SW480 (cell line): ENCODE measurements around the gene SMAP2.

Experiments used
- DNase-seq: peaks from one replicate; pipeline ENCODE4 v3.0.0-alpha.2; 2016; ENCODE audit warnings: low spot score

Gene SMAP2

DNA sequence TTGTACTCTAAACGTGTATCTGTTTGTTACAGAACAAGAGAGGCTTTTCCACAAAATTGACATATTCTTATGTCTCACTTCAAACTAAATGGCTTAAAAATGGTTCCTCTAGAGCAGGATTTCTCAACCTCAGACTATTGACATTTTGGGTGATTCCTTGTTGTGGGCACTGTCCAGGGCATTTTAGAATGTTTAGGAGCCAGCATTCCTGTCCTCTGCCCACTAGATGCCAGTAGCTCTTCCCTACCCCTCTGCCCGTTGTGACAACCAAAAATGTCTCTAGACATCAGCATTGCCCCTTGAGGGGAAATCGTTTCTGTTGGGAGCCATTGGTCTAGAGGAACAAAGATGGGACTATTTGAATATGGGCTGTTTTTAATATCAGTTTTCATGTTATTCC, 17.3 kb downstream of the SMAP2 start:
- DNase-seq: no peak

DNA sequence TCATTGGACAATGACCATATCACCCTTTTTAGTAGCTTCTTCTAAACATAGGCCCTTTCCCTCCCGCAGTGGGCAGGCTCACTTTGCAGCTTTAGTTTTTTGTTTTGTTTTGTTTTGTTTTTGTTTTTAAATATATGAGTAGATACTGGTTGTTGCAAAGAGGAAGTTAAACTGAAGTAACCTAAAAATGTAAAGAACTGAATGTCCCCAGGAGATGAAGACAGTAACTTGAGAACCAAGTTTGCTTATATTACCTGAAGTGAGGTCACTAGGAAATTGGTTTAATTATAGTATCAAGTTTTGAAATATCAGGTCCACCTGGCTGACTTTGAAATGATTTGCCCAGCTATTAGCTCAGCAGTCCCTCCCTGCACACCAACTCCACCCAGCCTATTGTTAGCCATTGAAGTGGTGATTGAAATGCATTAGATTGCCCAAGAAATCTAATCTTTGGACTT, 18.2 kb downstream of the SMAP2 start:
- no peak for DNase-seq

DNA sequence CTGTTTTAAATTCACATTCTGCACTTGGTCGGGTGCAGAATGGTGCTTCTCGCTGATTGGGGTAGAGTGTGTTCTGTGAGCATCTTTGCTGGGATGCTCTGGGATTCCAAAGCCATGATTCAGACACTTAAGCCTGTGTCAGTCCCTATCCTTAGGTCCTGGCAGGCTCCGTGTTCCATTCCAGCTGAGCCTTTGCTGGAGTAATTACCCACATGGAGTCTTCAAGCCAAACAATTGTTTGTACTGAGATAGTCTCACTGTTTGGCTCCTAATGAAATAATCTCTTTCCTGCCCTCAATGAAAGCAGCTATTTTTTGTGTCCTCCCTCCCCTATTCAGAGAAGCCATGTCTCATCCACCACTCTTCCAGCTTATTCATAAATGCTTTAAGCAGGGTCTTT, 18.7 kb downstream of the SMAP2 start:
- DNase-seq: no peak

DNA sequence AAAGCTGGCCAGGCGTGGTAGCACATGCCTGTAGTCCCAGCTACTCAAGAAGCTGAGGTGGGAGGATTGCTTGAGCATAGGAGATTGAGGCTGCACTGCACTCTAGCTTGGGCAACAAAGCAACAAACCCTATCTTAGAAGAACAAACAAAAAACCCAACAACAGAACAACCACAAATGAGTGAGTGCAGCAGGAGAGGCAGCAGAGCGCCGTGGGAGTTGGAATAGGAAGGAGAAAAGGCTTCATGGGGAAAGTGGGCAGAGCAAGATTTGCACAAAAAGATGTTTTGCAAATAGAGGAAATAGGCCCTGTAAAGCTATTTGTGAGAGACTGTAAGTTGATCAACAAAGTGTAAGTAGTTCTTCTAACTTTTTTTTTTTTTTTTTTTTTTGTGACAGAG, 19.6 kb downstream of the SMAP2 start:
- no peak for DNase-seq

DNA sequence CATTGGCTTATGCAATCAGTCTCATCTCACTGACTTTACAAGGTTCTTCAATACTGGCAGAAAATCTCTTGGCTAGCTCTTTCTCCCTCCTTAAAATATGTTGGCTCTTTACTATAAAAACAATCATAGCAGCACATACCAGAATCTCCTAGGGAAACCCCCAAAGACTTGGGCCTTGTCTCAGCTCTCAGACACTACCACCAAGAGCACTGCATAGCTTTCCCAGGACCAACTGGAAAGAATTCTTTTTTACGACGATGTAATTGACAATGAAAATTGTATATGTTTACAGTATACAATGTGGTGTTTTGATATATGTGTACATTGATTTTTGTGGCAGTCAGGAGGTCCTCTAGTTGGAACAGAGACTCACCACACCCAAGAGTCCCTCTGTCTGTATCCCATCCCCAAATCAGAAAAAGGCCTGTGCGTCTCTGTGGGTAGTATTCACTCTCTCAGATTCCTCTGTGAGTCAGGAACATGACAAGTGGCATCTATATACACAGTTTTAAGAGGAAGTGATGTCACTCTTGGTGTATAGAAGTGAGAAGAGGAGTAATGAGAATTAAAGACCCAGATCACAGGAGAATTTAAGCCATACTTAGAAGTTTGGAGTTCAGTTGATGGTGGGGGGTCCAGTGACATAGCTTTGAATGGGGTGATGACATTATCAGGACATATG, 21.1 kb downstream of the SMAP2 start:
- no peak for DNase-seq

DNA sequence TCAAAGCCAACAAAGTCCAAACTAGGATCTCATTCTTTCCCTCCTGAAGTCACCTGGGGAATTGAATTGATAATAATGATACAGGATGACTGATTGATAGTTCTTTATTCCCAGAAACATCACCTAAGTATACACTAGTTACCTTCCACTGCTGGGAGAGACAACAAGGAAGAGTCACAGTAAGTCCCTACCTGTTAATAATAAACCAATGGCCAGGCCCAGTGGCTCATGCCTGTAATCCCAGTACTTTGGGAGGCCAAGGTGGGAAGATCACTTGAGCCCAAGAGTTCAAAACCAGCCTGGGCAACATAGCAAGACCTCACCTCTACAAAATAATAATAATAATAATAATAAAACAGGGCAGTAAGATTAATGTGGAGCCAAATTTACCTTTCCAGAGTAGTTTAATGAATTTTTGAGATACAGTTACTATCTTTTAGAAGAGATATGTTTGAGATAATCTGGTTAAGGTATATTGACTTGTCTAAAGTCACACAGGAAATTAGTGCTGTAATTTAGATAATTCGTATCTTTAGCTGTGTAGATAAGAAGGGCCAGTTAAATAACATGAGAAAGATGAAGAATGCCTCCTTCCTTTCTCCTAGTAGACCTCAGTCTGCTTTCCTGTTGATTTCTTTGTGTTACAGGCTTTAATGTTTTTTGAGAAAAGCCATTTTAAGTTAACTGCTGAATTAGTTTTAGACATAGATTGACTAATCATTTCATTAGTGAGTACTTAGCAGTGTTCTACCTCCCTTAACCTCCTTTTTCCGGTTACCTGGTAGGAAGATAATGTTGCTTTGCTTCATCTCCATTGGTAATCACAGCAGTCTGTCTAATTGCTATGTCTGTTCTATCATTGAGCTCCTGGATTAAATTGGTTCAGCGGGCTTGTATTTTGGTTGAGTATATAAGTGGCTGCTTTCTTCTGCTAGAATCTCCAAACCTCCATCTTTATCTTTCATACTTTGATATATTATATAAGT, 22.0 kb downstream of the SMAP2 start:
- DNase-seq: no peak

DNA sequence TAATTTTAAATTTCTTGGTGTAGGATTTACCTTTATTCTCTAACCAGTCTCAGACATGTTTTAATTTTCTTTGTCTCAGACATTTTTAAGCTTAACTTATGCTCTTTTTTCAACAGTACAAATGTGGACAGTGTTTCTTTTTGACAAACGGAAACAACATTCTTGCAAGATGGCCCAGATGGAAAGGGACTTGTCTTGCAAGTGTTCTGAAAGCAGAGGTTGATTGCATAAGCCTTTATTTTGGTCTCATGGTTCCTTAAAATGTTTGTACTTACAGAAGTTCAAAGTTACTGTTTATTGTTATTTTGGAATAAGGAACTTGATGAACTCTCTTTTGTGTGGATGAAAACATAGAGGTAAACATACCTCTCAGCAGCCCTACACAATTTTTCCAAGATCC, 22.9 kb downstream of the SMAP2 start:
- no peak for DNase-seq

DNA sequence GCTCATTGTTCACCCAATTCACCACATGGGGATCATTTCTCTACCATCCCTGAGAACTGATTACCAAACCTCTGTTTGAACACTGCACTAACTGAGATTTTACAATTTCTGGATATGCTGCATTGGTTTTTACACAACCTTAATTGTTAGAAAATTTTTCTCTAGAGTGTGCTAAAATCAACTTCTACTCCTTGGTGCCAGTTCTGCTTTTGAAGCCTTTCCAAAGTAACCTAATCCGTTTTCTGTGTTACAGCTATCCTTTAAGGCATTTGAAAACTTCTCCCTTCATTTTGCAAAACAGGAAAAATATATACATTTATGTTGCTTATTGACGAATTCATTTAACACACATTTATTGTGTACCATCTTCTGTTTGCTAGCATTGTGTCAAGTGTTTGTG, 23.7 kb downstream of the SMAP2 start:
- DNase-seq: no peak

DNA sequence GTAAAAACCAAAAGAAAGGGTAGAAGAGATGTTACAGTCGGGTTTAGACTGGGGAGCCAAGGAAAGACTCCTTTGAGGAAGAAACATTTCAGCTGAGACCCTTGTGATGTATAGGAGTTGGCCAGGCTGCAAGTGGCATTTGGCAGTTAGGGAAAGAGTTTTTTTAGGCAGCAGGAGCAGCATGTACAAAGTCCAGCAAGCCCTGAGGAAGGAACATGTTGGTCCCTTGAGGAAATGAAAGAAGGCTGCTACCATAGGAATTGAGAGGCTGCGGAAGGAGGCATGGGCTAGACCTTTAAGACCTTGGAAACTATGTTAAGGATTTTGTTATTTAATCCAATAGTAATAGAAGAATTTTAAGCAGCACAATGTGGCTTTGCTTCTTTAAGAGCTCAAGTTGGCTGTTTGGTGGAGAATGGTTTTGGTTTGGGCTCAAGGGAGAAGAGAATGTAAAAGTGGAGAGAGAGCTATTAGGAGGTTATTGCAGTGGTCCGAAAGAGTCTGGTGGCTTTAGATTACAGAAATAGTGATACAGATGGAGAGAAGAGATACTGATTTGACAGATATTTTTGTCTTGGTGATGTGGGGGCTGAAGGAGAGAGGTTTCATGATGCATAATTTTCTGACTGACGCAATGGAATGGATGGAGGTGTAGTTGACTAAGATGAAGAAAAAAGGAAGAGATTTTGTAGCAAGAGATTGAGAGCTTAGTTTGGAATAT, 26.6 kb downstream of the SMAP2 start:
- no peak for DNase-seq

DNA sequence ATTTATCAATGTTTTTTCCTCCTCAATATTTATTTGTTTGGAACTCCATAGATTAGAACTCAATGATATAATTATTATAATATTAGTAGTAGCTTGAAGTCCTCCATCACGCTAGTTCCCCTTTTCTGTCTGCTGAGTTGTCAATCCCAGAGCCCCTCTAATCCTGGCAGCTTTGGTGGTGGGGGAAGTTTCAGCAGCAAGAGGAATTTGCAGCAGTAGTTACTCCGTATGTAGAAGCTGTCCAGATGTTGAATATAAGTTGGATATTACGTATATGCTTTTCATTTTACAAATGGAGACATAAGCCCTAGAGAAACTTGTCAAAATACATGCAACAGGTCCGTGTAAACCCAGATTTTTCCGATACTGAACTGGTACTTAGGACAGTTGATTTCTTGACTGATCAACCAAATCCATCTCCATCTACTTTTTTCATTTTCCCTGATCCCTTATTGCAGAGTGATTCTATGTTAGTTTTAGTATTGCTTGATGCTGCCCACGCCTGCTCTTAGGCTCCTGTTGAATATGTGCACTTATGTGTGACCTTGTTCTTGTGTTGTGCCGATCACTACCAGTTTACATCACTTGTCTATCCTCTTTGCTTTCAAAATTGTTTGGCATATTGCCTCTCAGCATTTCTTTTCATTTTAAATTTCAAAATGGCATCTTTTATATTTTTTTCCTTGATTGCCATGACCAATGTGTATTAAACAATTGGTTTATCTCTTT, 28.1 kb downstream of the SMAP2 start:
- DNase-seq: no peak

DNA sequence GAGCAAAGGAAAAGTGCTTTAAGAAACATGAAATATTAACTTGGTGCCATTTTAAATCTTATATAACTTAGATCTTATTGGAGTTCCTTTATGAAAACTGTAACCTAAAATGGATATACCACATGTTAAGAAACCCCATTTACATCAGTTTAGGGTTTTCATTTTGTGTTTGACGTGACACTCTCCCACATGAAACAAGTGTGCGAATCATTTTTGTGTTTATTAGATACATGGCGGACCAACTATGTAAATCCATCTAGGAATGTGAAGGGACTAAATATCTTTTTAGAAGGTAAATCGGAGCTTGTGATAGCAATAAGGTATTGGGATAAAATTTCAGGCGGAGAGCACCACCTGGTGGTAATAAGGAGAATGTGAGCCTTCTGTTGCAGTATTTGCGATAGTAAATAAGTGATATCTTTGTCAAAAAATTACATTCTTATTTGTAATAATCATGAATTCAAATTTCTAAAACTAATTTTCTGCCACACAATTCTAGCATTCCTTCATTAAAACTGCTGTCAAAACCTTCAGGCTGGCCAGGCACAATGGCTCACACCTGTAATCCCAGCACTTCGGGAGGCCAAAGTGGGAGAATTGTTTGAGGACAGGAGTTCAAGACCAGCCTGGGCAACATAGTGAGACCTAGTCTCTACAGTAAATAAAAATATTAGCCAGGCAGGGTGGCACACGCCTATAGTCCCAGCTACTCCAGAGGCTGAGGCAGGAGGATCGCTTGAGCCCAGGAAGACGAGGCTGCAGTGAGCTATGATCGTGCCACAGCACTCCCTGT, 31.3 kb downstream of the SMAP2 start:
- DNase-seq: peak; percentile 65

DNA sequence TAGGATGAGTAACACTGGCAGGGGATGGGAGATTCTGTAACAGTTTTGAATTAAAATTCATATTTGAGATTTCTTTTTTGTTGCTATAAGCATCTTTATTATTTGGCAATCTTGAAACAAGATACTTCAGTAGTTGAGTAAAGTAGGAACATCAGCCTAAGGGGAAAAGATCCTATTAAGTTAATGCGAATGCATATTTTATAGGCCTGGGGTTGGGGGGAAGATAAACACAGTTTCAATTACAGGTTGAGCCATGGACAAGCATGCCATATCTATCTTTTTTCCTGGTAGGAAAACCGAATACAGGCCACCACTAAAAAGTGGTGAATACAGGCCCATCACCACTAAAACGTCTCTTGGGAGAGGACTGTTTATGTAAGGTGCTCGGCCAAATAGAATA, 32.3 kb downstream of the SMAP2 start:
- no peak for DNase-seq

DNA sequence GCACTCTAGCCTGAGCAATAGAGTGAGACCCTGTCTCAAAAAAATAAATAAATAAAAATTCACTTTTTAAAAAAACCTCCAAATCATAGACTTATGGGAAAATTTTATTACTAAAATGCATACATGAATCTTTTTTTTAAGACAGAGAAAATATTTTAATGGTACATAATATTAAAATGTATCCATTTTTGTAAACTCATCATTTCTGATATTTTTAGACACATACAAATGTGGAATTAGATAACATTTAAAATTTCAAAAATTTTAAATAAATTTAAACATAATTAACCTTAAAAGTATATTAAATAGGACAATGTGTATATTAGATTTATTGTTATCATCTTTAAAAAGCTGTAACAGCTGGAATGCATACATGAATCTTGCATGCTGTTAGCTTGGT, 33.9 kb downstream of the SMAP2 start:
- no peak for DNase-seq

DNA sequence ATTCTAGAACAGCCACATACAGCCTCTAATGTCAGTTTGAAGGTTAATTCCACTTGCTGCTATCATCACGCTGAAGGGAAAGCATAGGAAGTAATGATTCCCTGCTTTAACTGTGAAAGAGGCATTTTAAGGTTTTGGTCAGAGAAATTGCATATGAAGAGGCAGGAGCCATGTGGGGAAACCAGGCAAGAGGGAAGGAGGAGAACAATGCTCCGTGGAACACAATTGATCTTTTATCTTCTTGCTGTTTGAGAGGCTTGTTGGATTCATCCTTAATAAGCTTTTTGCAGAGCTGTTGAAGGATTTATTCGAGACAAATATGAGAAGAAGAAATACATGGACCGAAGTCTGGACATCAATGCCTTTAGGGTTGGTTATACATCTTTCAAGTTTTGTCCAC, 35.9 kb downstream of the SMAP2 start:
- DNase-seq: no peak

DNA sequence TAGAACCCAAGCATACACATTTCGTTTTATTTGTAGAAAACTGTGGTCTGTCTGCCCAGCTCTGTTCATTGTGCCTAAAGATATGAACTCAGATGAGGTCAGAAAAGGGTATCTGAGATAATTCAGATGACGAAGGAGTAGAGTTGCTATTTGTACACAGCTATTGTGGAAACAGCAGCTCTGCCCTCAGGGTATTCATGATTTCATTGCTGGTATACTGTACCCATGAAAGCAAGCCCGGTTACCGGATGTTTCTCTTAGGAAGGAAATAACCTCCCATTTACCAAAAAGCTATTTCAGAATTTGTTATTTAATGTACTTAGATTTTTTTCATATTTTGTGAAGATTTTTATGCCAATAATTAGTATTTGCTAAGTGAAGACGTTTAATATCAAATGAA, 37.8 kb downstream of the SMAP2 start:
- DNase-seq: no peak

DNA sequence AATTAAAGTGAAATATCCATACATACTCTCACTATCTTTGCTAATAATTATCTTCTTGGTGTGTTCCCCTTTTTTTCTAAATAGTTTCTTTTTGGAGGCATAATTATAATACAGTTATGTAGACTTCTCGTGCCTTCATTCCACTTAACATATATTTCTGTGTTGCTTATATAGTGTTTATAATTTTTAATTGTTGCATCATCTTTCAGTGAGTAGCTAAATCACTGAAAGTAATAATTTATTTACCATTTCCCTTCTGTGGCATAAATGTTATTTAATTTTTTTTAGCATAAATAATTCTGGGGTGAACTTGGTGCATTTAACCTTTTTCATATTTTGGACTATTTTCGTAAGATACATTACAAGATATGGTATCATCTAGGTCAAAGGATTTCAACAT, 38.3 kb downstream of the SMAP2 start:
- no peak for DNase-seq

DNA sequence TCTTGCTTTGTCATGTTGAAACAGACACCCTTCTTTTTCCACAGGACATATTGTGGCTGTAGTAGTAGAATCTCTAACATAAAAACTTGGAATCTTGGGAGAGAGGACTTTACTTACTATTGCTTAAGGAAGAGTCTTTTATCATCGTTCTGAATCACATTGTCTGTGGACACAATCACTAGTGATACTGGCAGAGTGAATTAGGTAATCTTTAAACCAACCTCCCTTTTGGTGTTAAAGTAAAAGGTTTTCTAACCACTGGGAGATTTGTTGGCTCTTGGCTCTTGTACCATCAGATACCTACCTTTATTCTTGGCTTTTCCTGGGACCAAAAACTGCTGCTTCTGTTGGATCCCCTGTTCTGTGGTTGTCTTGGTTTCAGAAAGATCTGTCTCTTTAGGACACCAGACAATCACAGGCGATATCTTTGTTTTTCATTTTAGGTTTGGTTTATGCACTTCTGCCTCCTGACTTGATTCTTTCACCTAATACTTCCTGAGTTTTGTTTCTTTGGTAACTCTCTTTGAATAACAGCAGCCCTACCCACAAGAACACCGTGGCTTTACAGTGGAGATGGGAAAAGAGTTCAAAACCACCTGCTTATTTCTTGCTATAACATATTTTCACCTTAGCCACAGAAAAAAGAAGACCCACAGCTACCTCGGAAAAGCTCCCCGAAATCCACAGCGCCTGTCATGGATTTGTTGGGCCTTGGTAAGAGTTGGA, 40.2 kb downstream of the SMAP2 start:
- no peak for DNase-seq

DNA sequence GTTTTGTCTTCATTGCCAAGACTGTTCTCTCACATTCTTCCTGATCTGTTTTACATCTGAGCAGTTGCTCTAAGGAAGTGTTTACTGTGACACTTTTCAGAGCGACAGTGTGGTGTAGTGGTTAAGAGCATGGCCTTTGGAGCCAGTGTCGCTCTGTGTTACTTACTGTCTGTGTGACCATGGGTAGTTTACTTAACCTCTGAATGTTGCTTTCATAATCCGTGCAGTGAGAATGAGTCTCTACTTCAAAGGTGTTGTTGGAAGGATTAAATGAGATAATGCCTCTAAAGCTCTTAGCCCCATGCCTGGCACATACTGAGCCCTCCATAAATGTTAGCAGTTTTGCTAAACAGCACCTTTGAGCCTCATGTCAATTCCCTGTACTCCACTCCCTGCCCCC, 40.8 kb downstream of the SMAP2 start:
- no peak for DNase-seq

DNA sequence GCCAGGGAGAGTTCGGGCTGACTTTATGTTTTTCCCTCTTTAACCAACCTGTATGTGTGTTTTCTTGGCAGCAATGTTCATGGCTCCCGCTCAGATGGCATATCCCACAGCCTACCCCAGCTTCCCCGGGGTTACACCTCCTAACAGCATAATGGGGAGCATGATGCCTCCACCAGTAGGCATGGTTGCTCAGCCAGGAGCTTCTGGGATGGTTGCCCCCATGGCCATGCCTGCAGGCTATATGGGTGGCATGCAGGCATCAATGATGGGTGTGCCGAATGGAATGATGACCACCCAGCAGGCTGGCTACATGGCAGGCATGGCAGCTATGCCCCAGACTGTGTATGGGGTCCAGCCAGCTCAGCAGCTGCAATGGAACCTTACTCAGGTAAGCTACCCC, 43.2 kb downstream of the SMAP2 start:
- DNase-seq: no peak
